Body of pancreas (tissue), 4 donors: ENCODE measurements around the gene ATP8B4.

Source experiments
- POLR2A ChIP-seq, 3 donors: fragments of 450-650 bp; IDR thresholded peaks; one replicate each; pipeline ENCODE4 v1.6.1; 2016; ENCODE audit warnings: antibody characterized with exemption in 3 of 3, mild to moderate bottlenecking in 2 of 3
- TF ChIP-seq, protein P1 (sequence below), 7 experiments: fragments of 450-650 bp in 4 of 7; fragments of 200-600 bp in 3 of 7; sonication (generic) in 3 of 7; IDR thresholded peaks; one replicate each; pipeline ENCODE4 v1.5.1; 2016 to 2019; ENCODE audit warnings: antibody characterized with exemption in 7 of 7

DNA sequence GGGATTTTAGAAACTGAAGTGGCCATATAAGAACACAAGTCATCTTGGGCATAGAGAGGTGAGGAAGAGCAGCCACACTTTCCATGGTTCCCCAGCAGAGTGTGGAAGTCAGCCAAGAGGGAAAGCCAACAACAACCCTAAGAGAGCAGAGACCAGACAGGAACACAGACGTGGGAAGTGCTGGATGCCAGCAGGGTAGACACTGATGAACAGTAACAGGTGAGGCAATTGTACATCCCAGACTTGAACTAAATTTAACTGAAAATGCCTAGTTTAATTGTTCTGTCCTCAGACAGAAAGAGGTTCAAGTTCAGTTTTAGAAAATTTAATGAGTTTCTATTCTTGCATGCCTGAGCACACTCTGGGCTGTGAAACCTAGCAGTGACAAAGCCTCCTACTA lies 212.1 kb downstream of the ATP8B4 start:
- TF ChIP-seq, protein P1, sequence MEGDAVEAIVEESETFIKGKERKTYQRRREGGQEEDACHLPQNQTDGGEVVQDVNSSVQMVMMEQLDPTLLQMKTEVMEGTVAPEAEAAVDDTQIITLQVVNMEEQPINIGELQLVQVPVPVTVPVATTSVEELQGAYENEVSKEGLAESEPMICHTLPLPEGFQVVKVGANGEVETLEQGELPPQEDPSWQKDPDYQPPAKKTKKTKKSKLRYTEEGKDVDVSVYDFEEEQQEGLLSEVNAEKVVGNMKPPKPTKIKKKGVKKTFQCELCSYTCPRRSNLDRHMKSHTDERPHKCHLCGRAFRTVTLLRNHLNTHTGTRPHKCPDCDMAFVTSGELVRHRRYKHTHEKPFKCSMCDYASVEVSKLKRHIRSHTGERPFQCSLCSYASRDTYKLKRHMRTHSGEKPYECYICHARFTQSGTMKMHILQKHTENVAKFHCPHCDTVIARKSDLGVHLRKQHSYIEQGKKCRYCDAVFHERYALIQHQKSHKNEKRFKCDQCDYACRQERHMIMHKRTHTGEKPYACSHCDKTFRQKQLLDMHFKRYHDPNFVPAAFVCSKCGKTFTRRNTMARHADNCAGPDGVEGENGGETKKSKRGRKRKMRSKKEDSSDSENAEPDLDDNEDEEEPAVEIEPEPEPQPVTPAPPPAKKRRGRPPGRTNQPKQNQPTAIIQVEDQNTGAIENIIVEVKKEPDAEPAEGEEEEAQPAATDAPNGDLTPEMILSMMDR (IDR thresholded peaks at IDR 0.05) = no peak
- no peak for TF ChIP-seq POLR2A (IDR thresholded peaks at IDR 0.05)
